ENCODE measurements around the gene SDK2.

SDK2 gene

GRCh38 chr17:73644145-73645049, at the start of gene SDK2:
TSS of gene SDK2 (minus strand) at chr17:73644445. CDS start at chr17:73644088, 357 bp downstream.
- no peak for DNase-seq

GRCh38 chr17:73693071-73693470, 48.8 kb upstream of the SDK2 start:
- DNase-seq = no peak

GRCh38 chr17:73691321-73691766, 47.1 kb upstream of the SDK2 start:
- no peak for DNase-seq

GRCh38 chr17:73690676-73691075, 46.4 kb upstream of the SDK2 start:
- no peak for DNase-seq

- DNase-seq = no peak
These were observed 45.5 kb upstream of the SDK2 start for GRCh38 chr17:73689596-73690275.

GRCh38 chr17:73686961-73687360, 42.7 kb upstream of the SDK2 start:
- no peak for DNase-seq

- no peak for DNase-seq
These were observed 41.9 kb upstream of the SDK2 start for GRCh38 chr17:73686126-73686525.

- DNase-seq = no peak
These were observed 39.9 kb upstream of the SDK2 start for GRCh38 chr17:73684183-73684582.

GRCh38 chr17:73683771-73684170, 39.5 kb upstream of the SDK2 start:
- no peak for DNase-seq

- no peak for DNase-seq
These were observed 37.7 kb upstream of the SDK2 start for GRCh38 chr17:73681946-73682345.

GRCh38 chr17:73679476-73679875, 35.2 kb upstream of the SDK2 start:
- DNase-seq = no peak

- no peak for DNase-seq
These were observed 34.8 kb upstream of the SDK2 start for GRCh38 chr17:73678999-73679398.

- DNase-seq = no peak
These were observed 25.5 kb upstream of the SDK2 start for GRCh38 chr17:73669771-73670170.

- peak; percentile 45 for DNase-seq
These were observed 23.1 kb upstream of the SDK2 start for GRCh38 chr17:73667181-73667959.

- DNase-seq = no peak
These were observed 19.4 kb upstream of the SDK2 start for GRCh38 chr17:73663614-73664013.

GRCh38 chr17:73660366-73660765, 16.1 kb upstream of the SDK2 start:
- no peak for DNase-seq

GRCh38 chr17:73658821-73659515, 14.7 kb upstream of the SDK2 start:
- DNase-seq = no peak

- no peak for DNase-seq
These were observed 13.3 kb upstream of the SDK2 start for GRCh38 chr17:73657473-73658116.

- no peak for DNase-seq
These were observed 10.0 kb upstream of the SDK2 start for GRCh38 chr17:73654241-73654640.

- DNase-seq = no peak
These were observed 9.6 kb upstream of the SDK2 start for GRCh38 chr17:73653810-73654209.

- DNase-seq = no peak
These were observed 8.7 kb upstream of the SDK2 start for GRCh38 chr17:73652886-73653480.

Measured in activated CD4-positive, alpha-beta T cell treated with anti-CD3 and anti-CD28 coated beads, Interleukin-2, amount 50 U/mL, for 16 hours (primary cell).